Endothelial cell of umbilical vein (primary cell): ENCODE data around the gene PDE7B.

ENCODE experiments used
- CTCF ChIP-seq, 2 donors: IDR thresholded peaks; 1 replicate in 1 of 2; 2 replicates in 1 of 2; pipeline ENCODE4 v1.5.1; 2011; ENCODE audit warnings: low read length in 2 of 2, mild to moderate bottlenecking in 2 of 2, moderate library complexity in 2 of 2, control low read depth in 1 of 2, inconsistent platforms in 1 of 2, low read depth in 1 of 2; ENCODE audit not compliant: insufficient read depth in 1 of 2; ENCODE audit errors: extremely low read depth in 1 of 2
- MYC ChIP-seq: IDR thresholded peaks from one replicate; pipeline ENCODE4 v1.6.1; 2011; ENCODE audit warnings: mild to moderate bottlenecking, low read depth, low read length
- POLR2A ChIP-seq: IDR thresholded peaks from 2 replicates; pipeline ENCODE4 v1.6.1; 2012; ENCODE audit warnings: low read depth, mild to moderate bottlenecking, control low read depth, low read length

- no peak for TF ChIP-seq POLR2A
- no peak for TF ChIP-seq CTCF (IDR thresholded peaks at IDR 0.05; ENCODE audit: extremely low read depth in 1 of 2, insufficient read depth in 1 of 2, low read depth in 1 of 2, low read length in 2 of 2)
- TF ChIP-seq MYC, result no peak
Observed at GRCh38 chr6:135950669-135951068, 99.2 kb downstream of the PDE7B start.
